ENCODE measurements around the gene MYRF. TPM values are rescaled to one million over a fixed set of nuclear protein-coding genes. Genes with fewer than 3 reads are reported as not detected.

MYRF gene
- total and polyA plus RNA-seq, 2 of the 13 experiments (the other 11 are each of a cell fraction or from before 2014, with no cell fraction given): 10.2 to 25.9 TPM

GRCh38 chr11:61749591-61750217, 2.7 kb upstream of the MYRF start (continued):
- no peak for TF ChIP-seq ZBTB40 (IDR thresholded peaks at IDR 0.05)
- TF ChIP-seq ZBTB40 (CRISPR knock-in tag; IDR thresholded peaks at IDR 0.05): peak; percentile 23; the same call in 1 of the 2 replicates
- TF ChIP-seq SOX13 (IDR thresholded peaks at IDR 0.05): no peak
- TF ChIP-seq SOX13 (CRISPR knock-in tag; conservative IDR thresholded peaks at IDR 0.05 in 1 of 2, IDR thresholded peaks at IDR 0.05 in 1 of 2): peak in 1 of 2 experiments; percentile 55; a peak in 2 of 4 replicates
- TF ChIP-seq CCAR2 (optimal IDR thresholded peaks at IDR 0.05; ENCODE audit: low read depth, low read length): peak; percentile 51
- TF ChIP-seq DMTF1 (CRISPR knock-in tag; IDR thresholded peaks at IDR 0.05): no peak
- no peak for TF ChIP-seq NFIB (CRISPR knock-in tag; IDR thresholded peaks at IDR 0.05; ENCODE audit: borderline replicate concordance)
- 0 out of 2 replicates have a peak, but pooled peaks have one; percentile 14 for TF ChIP-seq PHF8 (CRISPR knock-in tag; IDR thresholded peaks at IDR 0.05)
- peak; percentile 27; the same call in 1 of the 2 replicates for TF ChIP-seq TGIF2 (CRISPR knock-in tag; IDR thresholded peaks at IDR 0.05)
- 0 out of 2 replicates have a peak, but pooled peaks have one; percentile 37 for TF ChIP-seq NRL (CRISPR knock-in tag; IDR thresholded peaks at IDR 0.05; ENCODE audit: borderline replicate concordance)
- TF ChIP-seq HNRNPLL (IDR thresholded peaks at IDR 0.05; ENCODE audit: low read depth, low read length, poor library complexity, severe bottlenecking): peak; percentile 35
- TF ChIP-seq ISL2 (CRISPR knock-in tag; IDR thresholded peaks at IDR 0.05): peak; percentile 43; the same call in 1 of the 2 replicates
- 0 out of 2 replicates have a peak, but pooled peaks have one; percentile 19 for TF ChIP-seq ZNF792 (CRISPR knock-in tag; IDR thresholded peaks at IDR 0.05)
- peak; percentile 11; the same call in 1 of the 2 replicates for TF ChIP-seq KDM3A (CRISPR knock-in tag; IDR thresholded peaks at IDR 0.05; ENCODE audit: low read depth)
- 0 out of 2 replicates have a peak, but pooled peaks have one; percentile 20 for TF ChIP-seq BORCS8-MEF2B (CRISPR knock-in tag; IDR thresholded peaks at IDR 0.05)
- TF ChIP-seq KAT7 (CRISPR knock-in tag; IDR thresholded peaks at IDR 0.05; ENCODE audit: borderline replicate concordance): no peak
- no peak for TF ChIP-seq NCOA1 (CRISPR knock-in tag; IDR thresholded peaks at IDR 0.05)
- TF ChIP-seq FOXA1 (IDR thresholded peaks at IDR 0.05): no peak
- TF ChIP-seq FOXA1 (CRISPR knock-in tag; IDR thresholded peaks at IDR 0.05): 0 out of 2 replicates have a peak, but pooled peaks have one; percentile 7
- TF ChIP-seq TAF1 (CRISPR knock-in tag; IDR thresholded peaks at IDR 0.05): 0 out of 2 replicates have a peak, but pooled peaks have one; percentile 25
- TF ChIP-seq ZFY (CRISPR knock-in tag; IDR thresholded peaks at IDR 0.05): peak; percentile 33; the same call in 1 of the 2 replicates

All from HepG2 (cell line).